IMR-90 (cell line): ENCODE data around the gene CUX1. TPM values are rescaled to one million over a fixed set of nuclear protein-coding genes. Genes with fewer than 3 reads are reported as not detected.

Experiments
- ATAC-seq: fragments of 200-7000 bp; cut with Tn5 transposase; 2 replicates; pipeline ENCODE4 v1.9.1; 2020; ENCODE audit warnings: low read depth, mild to moderate bottlenecking, moderate library complexity
- BruUV-seq: library from RNA; stranded (reverse); fragments of 400-500 nt; replicated peaks from 2 replicates; lab custom pipeline; 2021; lab: Mats Ljungman, UMichigan
- CTCF ChIA-PET: fragments of 300-600 bp; formaldehyde crosslinking; extraction: SDS; loops from one replicate; lab custom pipeline; 2021; ENCODE audit warnings: antibody characterized with exemption; lab: Yijun Ruan, JAX
- POLR2A ChIA-PET: fragments of 300-600 bp; sonication (Branson Sonifier 250); formaldehyde crosslinking; loops from one replicate; lab custom pipeline; 2022; ENCODE audit warnings: antibody characterized with exemption; ENCODE audit not compliant: unreplicated experiment; lab: Charles Lee
- DNase-seq: peaks from one replicate; pipeline ENCODE4 v3.0.0; 2013
- H2AFZ ChIP-seq: replicated peaks from 2 replicates; pipeline ENCODE3; 2013; ENCODE audit warnings: low read length, mild to moderate bottlenecking; ENCODE audit not compliant: poor library complexity
- H2AK5ac ChIP-seq: 2 replicates; pipeline ENCODE4 v1.6.1; 2013; ENCODE audit warnings: low read depth, low read length, inconsistent platforms
- H2AK9ac ChIP-seq: replicated peaks from 2 replicates; pipeline ENCODE3; 2013; ENCODE audit warnings: mild to moderate bottlenecking, low read depth, low read length, moderate library complexity; ENCODE audit not compliant: poor library complexity
- H2BK120ac ChIP-seq: 2 replicates; pipeline ENCODE4 v1.6.1; 2013; ENCODE audit warnings: low read depth, low read length, inconsistent platforms
- H2BK15ac ChIP-seq: 3 replicates; pipeline ENCODE4 v1.6.1; 2013; ENCODE audit warnings: low read depth, low read length, inconsistent platforms
- H2BK20ac ChIP-seq: 2 replicates; pipeline ENCODE4 v1.6.1; 2013; ENCODE audit warnings: low read depth, mild to moderate bottlenecking, inconsistent platforms, low read length, moderate library complexity
- H2BK5ac ChIP-seq: 2 replicates; pipeline ENCODE4 v1.6.1; 2013; ENCODE audit warnings: mild to moderate bottlenecking, low read depth, low read length, inconsistent platforms; ENCODE audit not compliant: poor library complexity, severe bottlenecking
- H3K14ac ChIP-seq: replicated peaks from 2 replicates; pipeline ENCODE4 v1.6.1; 2013; ENCODE audit warnings: low read depth, low read length, inconsistent platforms
- H3K18ac ChIP-seq: 2 replicates; pipeline ENCODE4 v1.6.1; 2013; ENCODE audit warnings: low read depth, low read length, control low read depth
- H3K23ac ChIP-seq: 2 replicates; pipeline ENCODE4 v1.6.1; 2013; ENCODE audit warnings: low read depth, low read length, inconsistent platforms
- H3K27ac ChIP-seq: 2 replicates; pipeline ENCODE4 v1.5.1; 2013; ENCODE audit warnings: mild to moderate bottlenecking, control low read depth, low read length; ENCODE audit not compliant: insufficient read depth
- H3K27me3 ChIP-seq: 2 replicates; pipeline ENCODE4 v1.6.1; 2013; ENCODE audit warnings: low read length; ENCODE audit not compliant: control insufficient read depth, insufficient read depth
- H3K36me3 ChIP-seq: 2 replicates; pipeline ENCODE4 v1.6.1; 2013; ENCODE audit warnings: low read length, mixed read lengths; ENCODE audit not compliant: control insufficient read depth, insufficient read depth
- H3K4ac ChIP-seq: 2 replicates; pipeline ENCODE4 v1.6.1; 2013; ENCODE audit warnings: low read depth, low read length, inconsistent platforms
- H3K4me1 ChIP-seq: 2 replicates; pipeline ENCODE4 v1.6.1; 2013; ENCODE audit warnings: low read length, mixed read lengths; ENCODE audit not compliant: control insufficient read depth, insufficient read depth
- H3K4me2 ChIP-seq: 2 replicates; pipeline ENCODE4 v1.6.1; 2013; ENCODE audit warnings: low read depth, mild to moderate bottlenecking, control low read depth, low read length, moderate library complexity
- H3K4me3 ChIP-seq: 2 replicates; pipeline ENCODE4 v1.5.1; 2013; ENCODE audit warnings: low read depth, mild to moderate bottlenecking, control low read depth, low read length, moderate library complexity; ENCODE audit not compliant: insufficient read depth
- H3K56ac ChIP-seq: 2 replicates; pipeline ENCODE4 v1.6.1; 2013; ENCODE audit warnings: low read length, inconsistent platforms; ENCODE audit not compliant: insufficient read depth; ENCODE audit errors: extremely low read depth
- H3K79me1 ChIP-seq, 2 experiments: 2 replicates each; pipeline ENCODE4 v1.6.1; 2013; ENCODE audit warnings: low read length in 2 of 2, inconsistent platforms in 1 of 2, low read depth in 1 of 2
- H3K9ac ChIP-seq: 2 replicates; pipeline ENCODE4 v1.6.1; 2013; ENCODE audit warnings: low read depth, low read length, control low read depth
- H3K9me1 ChIP-seq: 2 replicates; pipeline ENCODE4 v1.6.1; 2013; ENCODE audit warnings: low read length, inconsistent platforms; ENCODE audit not compliant: insufficient read depth
- H3K9me3 ChIP-seq: 2 replicates; pipeline ENCODE4 v1.6.1; 2013; ENCODE audit warnings: low read length; ENCODE audit not compliant: control insufficient read depth, insufficient read depth
- H4K20me1 ChIP-seq: 2 replicates; pipeline ENCODE4 v1.6.1; 2013; ENCODE audit warnings: low read length, inconsistent platforms; ENCODE audit not compliant: insufficient read depth
- H4K5ac ChIP-seq: 2 replicates; pipeline ENCODE4 v1.6.1; 2013; ENCODE audit warnings: mild to moderate bottlenecking, low read depth, low read length, control low read depth
- H4K8ac ChIP-seq, 2 experiments: 2 replicates each; pipeline ENCODE4 v1.6.1; 2013; ENCODE audit warnings: low read depth in 2 of 2, low read length in 2 of 2, control low read depth in 1 of 2, inconsistent platforms in 1 of 2
- H4K91ac ChIP-seq: 2 replicates; pipeline ENCODE4 v1.6.1; 2013; ENCODE audit warnings: low read depth, low read length, inconsistent platforms; ENCODE audit not compliant: insufficient read depth
- CEBPB ChIP-seq: IDR thresholded peaks from 2 replicates; pipeline ENCODE4 v1.6.1; 2012; ENCODE audit warnings: low read depth, low read length, improper control_type of control experiment
- WGBS, 2 experiments: methylation state at CpG; one replicate each; pipeline versions ENCODE4 v1.1.5 to v1.1.7; 2013; ENCODE audit warnings: missing lambda C conversion rate in 2 of 2; ENCODE audit not compliant: insufficient read length in 1 of 2; ENCODE audit errors: extremely low coverage in 2 of 2; 5-methylcytosine and 5-hydroxymethylcytosine counted together
- dilution Hi-C: fragments of 300-500 bp; cut with HindIII; formaldehyde crosslinking; loops from one replicate; pipeline ENCODE4 v1.14.3; 2018; ENCODE audit warnings: low sequenced_read_pairs; ENCODE audit not compliant: unreplicated experiment
- in situ Hi-C: fragments of 300-500 bp; cut with MboI; formaldehyde crosslinking; loops from 3 replicates; pipeline ENCODE4 v1.14.3; 2019; ENCODE audit warnings: low sequenced_read_pairs, inconsistent platforms, mixed read lengths
- intact Hi-C: fragments of 100-400 bp; cut with micrococcal nuclease; formaldehyde crosslinking; loops from 2 replicates; pipeline ENCODE4 v1.10.0; 2022
- polyA plus RNA-seq, 3 experiments: library from polyadenylated mRNA; depleted of rRNA; stranded (reverse); fragments of >200 nt; gene quantifications; 2 replicates each; pipeline ENCODE4 v1.2.3, GENCODE V29; 2012; ENCODE audit warnings: low replicate concordance in 1 of 3
- total RNA-seq: library from RNA; depleted of rRNA; stranded (reverse); fragments of >200 nt; gene quantifications from 2 replicates; pipeline ENCODE4 v1.2.3, GENCODE V29; 2012
- TF ChIP-seq, protein P1 (sequence below): conservative IDR thresholded peaks from 2 replicates; pipeline ENCODE4 v1.5.1; 2012; ENCODE audit warnings: mild to moderate bottlenecking, low read depth, low read length, improper control_type of control experiment

Gene CUX1
- total and polyA plus RNA-seq, 2 of the 4 experiments (the other 2 are of a cell fraction): 19.7 to 46.4 TPM

DNA sequence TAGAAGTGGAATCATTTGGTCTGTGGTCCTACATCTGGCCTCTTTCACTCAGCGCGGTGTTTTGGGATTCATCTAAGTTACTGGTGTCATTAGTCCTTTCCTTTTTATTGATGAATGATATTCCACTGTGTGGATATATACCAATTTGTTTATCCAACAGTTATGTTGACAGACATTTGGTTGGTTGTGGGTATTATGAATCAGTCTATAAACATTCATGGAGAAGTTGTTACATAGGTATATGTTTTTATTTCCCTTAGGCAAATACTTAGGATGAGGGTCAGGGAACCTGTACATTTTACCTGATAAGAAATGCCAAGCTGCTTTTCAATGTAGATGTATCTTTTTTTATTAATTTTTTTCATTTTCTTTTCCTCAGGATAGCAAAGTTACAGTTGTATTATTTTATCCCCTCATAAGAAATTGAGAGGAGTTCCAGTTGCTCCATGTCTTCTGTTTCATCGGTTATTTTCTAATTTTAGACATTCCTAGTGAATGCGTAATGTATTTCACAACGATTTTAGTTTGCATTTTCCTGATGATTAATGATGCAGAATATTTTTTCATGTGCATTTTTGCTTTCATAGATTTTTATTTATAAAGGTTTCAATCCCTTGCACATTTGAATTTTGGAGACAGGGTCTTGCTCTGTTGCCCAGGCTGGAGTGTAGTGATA lies 265.4 kb downstream of the CUX1 start:
- DNase-seq (peak; percentile 23), ATAC-seq (no peak)
- H3K23ac ChIP-seq: no peak overlapping the region
- H2BK5ac ChIP-seq: no peak overlapping the region
- H2AK9ac ChIP-seq: no peak overlapping the region
- no peak overlapping the region for H3K56ac ChIP-seq
- in situ Hi-C loops: no loop called here
- H3K4me1 ChIP-seq: no peaks in the 10 kb centered on the region
- no peak overlapping the region for H3K14ac ChIP-seq
- BruUV-seq: no TSS peak
- H4K91ac ChIP-seq: no peak overlapping the region
- TF ChIP-seq, protein P1, sequence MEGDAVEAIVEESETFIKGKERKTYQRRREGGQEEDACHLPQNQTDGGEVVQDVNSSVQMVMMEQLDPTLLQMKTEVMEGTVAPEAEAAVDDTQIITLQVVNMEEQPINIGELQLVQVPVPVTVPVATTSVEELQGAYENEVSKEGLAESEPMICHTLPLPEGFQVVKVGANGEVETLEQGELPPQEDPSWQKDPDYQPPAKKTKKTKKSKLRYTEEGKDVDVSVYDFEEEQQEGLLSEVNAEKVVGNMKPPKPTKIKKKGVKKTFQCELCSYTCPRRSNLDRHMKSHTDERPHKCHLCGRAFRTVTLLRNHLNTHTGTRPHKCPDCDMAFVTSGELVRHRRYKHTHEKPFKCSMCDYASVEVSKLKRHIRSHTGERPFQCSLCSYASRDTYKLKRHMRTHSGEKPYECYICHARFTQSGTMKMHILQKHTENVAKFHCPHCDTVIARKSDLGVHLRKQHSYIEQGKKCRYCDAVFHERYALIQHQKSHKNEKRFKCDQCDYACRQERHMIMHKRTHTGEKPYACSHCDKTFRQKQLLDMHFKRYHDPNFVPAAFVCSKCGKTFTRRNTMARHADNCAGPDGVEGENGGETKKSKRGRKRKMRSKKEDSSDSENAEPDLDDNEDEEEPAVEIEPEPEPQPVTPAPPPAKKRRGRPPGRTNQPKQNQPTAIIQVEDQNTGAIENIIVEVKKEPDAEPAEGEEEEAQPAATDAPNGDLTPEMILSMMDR: no peak
- TF ChIP-seq CEBPB: peak; percentile 59; the same call in 1 of the 2 replicates
- dilution Hi-C loops: no loop called here
- H2AFZ ChIP-seq: no peak overlapping the region
- H2BK120ac ChIP-seq: no peak overlapping the region
- H3K4me2 ChIP-seq: no peak overlapping the region
- POLR2A ChIA-PET: no interaction called here
- no CpG with 5 or more reads among the region's 5 CpGs for WGBS, 2 experiments
- no peak overlapping the region for H3K4me3 ChIP-seq
- no peak overlapping the region for H4K8ac ChIP-seq
- no peak overlapping the region for H3K9ac ChIP-seq
- H4K20me1 ChIP-seq: no peaks in the 10 kb centered on the region
- no peak overlapping the region for H3K4ac ChIP-seq
- no peak overlapping the region for H3K18ac ChIP-seq
- H3K27me3 ChIP-seq: no peaks in the 10 kb centered on the region
- no peak overlapping the region for H2AK5ac ChIP-seq
- no peak overlapping the region for H3K27ac ChIP-seq
- H2BK15ac ChIP-seq: no peak overlapping the region
- H4K5ac ChIP-seq: no peak overlapping the region
- peaks cover 20 to 22% of the 10 kb centered on the region in 2 experiments; a peak in 3 of 4 replicates for H3K79me1 ChIP-seq
- intact Hi-C loops: loop anchor here (10.0 kb wide), 1 partner anchor 48 kb away; no protein-coding TSS in a partner anchor
- peaks cover 14% of the 10 kb centered on the region for H3K9me3 ChIP-seq
- peaks cover 16% of the 10 kb centered on the region for H3K36me3 ChIP-seq
- H2BK20ac ChIP-seq: no peak overlapping the region
- CTCF ChIA-PET: no interaction called here
- no peaks in the 10 kb centered on the region for H3K9me1 ChIP-seq
